Peyer's patch (tissue), 4 donors: ENCODE data around the gene RPL35A.

Source experiments
- POLR2A ChIP-seq, 2 donors: fragments of 450-650 bp; IDR thresholded peaks; one replicate each; pipeline ENCODE4 v1.5.1; 2017; ENCODE audit warnings: antibody characterized with exemption in 2 of 2, mild to moderate bottlenecking in 2 of 2, moderate library complexity in 2 of 2
- TF ChIP-seq, protein P1 (sequence below), 6 experiments: fragments of 450-650 bp in 4 of 6; fragments of 200-600 bp in 2 of 6; sonication (generic) in 1 of 6; IDR thresholded peaks; one replicate each; pipeline ENCODE4 v1.5.1; 2017 to 2019; ENCODE audit warnings: antibody characterized with exemption in 6 of 6, mild to moderate bottlenecking in 3 of 6, moderate library complexity in 1 of 6

DNA sequence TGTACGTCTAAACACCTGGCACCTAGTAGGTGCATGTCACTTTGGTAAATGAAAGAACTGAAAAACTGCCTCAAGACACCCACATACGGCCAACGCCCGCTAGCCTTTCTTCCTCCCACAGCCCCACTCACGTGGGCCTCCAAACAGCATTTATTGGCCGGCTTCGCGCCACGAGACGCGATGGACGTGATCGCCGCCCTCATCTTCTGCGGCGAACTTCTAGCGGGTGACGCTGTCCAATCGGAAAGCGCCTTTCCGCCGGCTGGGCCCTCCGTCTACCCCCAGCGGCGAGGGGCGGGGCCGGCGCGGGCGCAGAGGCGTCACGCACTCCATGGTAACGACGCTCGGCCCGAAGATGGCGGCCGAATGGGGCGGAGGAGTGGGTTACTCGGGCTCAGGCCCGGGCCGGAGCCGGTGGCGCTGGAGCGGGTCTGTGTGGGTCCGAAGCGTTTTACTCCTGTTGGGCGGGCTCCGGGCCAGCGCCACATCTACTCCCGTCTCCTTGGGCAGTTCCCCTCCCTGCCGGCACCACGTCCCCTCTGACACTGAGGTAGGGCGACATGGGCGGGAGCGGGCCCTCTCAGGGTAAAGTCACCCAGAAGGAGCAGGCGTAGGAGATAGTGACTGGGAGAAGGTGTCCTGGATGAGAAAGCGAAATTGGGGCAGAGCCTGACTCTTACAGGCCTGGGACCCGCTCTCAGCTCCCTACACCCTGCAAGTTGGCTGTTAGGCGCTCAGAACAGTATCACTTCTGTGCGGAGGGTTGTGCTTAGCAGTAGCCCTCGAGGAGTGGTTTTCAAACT, 10.1 kb downstream of the RPL35A start, which contains the start of gene LMLN:
- TF ChIP-seq POLR2A (IDR thresholded peaks at IDR 0.05) = peak; percentile 36 to 43
- TF ChIP-seq, protein P1, sequence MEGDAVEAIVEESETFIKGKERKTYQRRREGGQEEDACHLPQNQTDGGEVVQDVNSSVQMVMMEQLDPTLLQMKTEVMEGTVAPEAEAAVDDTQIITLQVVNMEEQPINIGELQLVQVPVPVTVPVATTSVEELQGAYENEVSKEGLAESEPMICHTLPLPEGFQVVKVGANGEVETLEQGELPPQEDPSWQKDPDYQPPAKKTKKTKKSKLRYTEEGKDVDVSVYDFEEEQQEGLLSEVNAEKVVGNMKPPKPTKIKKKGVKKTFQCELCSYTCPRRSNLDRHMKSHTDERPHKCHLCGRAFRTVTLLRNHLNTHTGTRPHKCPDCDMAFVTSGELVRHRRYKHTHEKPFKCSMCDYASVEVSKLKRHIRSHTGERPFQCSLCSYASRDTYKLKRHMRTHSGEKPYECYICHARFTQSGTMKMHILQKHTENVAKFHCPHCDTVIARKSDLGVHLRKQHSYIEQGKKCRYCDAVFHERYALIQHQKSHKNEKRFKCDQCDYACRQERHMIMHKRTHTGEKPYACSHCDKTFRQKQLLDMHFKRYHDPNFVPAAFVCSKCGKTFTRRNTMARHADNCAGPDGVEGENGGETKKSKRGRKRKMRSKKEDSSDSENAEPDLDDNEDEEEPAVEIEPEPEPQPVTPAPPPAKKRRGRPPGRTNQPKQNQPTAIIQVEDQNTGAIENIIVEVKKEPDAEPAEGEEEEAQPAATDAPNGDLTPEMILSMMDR (IDR thresholded peaks at IDR 0.05) = no peak
